MM.1S (cell line): ENCODE results near the gene CHN2.

Source experiments
- DNase-seq: peaks from one replicate; pipeline ENCODE4 v3.0.0-alpha.2; 2015
- H2AFZ ChIP-seq: fragments of 300-600 bp; sonication (generic); 2 replicates; pipeline ENCODE4 v1.6.0; 2016; ENCODE audit warnings: antibody characterized with exemption, low read length
- H3F3A ChIP-seq: fragments of 300-600 bp; sonication (generic); 2 replicates; pipeline ENCODE4 v1.6.1; 2016; ENCODE audit warnings: mild to moderate bottlenecking, antibody characterized with exemption, low read length, moderate library complexity, mixed read lengths; ENCODE audit not compliant: insufficient read depth
- H3K27ac ChIP-seq: fragments of 300-600 bp; sonication (generic); 2 replicates; pipeline ENCODE4 v1.5.1; 2016; ENCODE audit warnings: mild to moderate bottlenecking, low read length
- H3K27me3 ChIP-seq: fragments of 300-600 bp; sonication (generic); replicated peaks from 2 replicates; pipeline ENCODE4 v1.6.0; 2016; ENCODE audit warnings: low read length; ENCODE audit not compliant: insufficient read depth
- H3K36me3 ChIP-seq: fragments of 300-600 bp; sonication (generic); replicated peaks from 2 replicates; pipeline ENCODE4 v1.6.1; 2016; ENCODE audit warnings: mild to moderate bottlenecking, low read length, mixed read lengths; ENCODE audit not compliant: insufficient read depth
- H3K4me1 ChIP-seq: fragments of 300-600 bp; sonication (generic); 2 replicates; pipeline ENCODE4 v1.6.1; 2016; ENCODE audit warnings: low read length, mixed read lengths
- H3K4me2 ChIP-seq: fragments of 300-600 bp; sonication (generic); 2 replicates; pipeline ENCODE4 v1.6.0; 2016; ENCODE audit warnings: low read depth, low read length
- H3K4me3 ChIP-seq: fragments of 300-600 bp; sonication (generic); 2 replicates; pipeline ENCODE4 v1.5.1; 2016; ENCODE audit warnings: low read length, mixed read lengths
- H3K79me2 ChIP-seq: fragments of 300-600 bp; sonication (generic); 2 replicates; pipeline ENCODE4 v1.6.1; 2016; ENCODE audit warnings: mixed run types, low read length, mixed read lengths
- H3K9ac ChIP-seq: fragments of 300-600 bp; sonication (generic); 2 replicates; pipeline ENCODE4 v1.6.1; 2016; ENCODE audit warnings: low read length, mixed read lengths
- H3K9me2 ChIP-seq: fragments of 300-600 bp; sonication (generic); replicated peaks from 2 replicates; pipeline ENCODE4 v1.6.1; 2016; ENCODE audit warnings: mild to moderate bottlenecking, low read length, mixed read lengths; ENCODE audit not compliant: insufficient read depth
- H3K9me3 ChIP-seq: fragments of 300-600 bp; sonication (generic); replicated peaks from 2 replicates; pipeline ENCODE4 v1.6.1; 2016; ENCODE audit warnings: mild to moderate bottlenecking, low read length, mixed read lengths; ENCODE audit not compliant: insufficient read depth
- H4K20me1 ChIP-seq: fragments of 300-600 bp; sonication (generic); 2 replicates; pipeline ENCODE4 v1.6.1; 2016; ENCODE audit warnings: mild to moderate bottlenecking, low read length, moderate library complexity, mixed read lengths; ENCODE audit not compliant: insufficient read depth
- EZH2 ChIP-seq: fragments of 300-600 bp; sonication (generic); optimal IDR thresholded peaks from 2 replicates; pipeline ENCODE3; 2017; ENCODE audit warnings: low read depth, mild to moderate bottlenecking, antibody characterized with exemption, low read length, mixed read lengths
- EZH2phosphoT487 ChIP-seq: fragments of 300-600 bp; sonication (generic); IDR thresholded peaks from 2 replicates; pipeline ENCODE4 v1.6.1; 2018; ENCODE audit warnings: antibody characterized with exemption, low read length
- TF ChIP-seq, protein P1 (sequence below): fragments of 300-600 bp; sonication (generic); IDR thresholded peaks from 2 replicates; pipeline ENCODE4 v1.5.1; 2016; ENCODE audit warnings: antibody characterized with exemption, low read length, mixed read lengths

Gene CHN2

GRCh38 chr7:29365423-29365822, 170.8 kb downstream of the CHN2 start:
- H3K9me2 ChIP-seq, result no peaks in the 10 kb centered on the region
- no peaks in the 10 kb centered on the region for H3K36me3 ChIP-seq
- no peak overlapping the region for H3K9ac ChIP-seq
- no peaks in the 10 kb centered on the region for H3F3A ChIP-seq
- H3K27me3 ChIP-seq, result no peaks in the 10 kb centered on the region
- DNase-seq, result no peak
- no peak overlapping the region for H3K4me2 ChIP-seq
- no peak overlapping the region for H3K4me3 ChIP-seq
- TF ChIP-seq, protein P1, sequence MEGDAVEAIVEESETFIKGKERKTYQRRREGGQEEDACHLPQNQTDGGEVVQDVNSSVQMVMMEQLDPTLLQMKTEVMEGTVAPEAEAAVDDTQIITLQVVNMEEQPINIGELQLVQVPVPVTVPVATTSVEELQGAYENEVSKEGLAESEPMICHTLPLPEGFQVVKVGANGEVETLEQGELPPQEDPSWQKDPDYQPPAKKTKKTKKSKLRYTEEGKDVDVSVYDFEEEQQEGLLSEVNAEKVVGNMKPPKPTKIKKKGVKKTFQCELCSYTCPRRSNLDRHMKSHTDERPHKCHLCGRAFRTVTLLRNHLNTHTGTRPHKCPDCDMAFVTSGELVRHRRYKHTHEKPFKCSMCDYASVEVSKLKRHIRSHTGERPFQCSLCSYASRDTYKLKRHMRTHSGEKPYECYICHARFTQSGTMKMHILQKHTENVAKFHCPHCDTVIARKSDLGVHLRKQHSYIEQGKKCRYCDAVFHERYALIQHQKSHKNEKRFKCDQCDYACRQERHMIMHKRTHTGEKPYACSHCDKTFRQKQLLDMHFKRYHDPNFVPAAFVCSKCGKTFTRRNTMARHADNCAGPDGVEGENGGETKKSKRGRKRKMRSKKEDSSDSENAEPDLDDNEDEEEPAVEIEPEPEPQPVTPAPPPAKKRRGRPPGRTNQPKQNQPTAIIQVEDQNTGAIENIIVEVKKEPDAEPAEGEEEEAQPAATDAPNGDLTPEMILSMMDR, result no peak
- no peak for TF ChIP-seq EZH2
- no peak for TF ChIP-seq EZH2phosphoT487
- H3K27ac ChIP-seq, result no peak overlapping the region
- H3K4me1 ChIP-seq, result no peaks in the 10 kb centered on the region
- no peaks in the 10 kb centered on the region for H3K9me3 ChIP-seq
- no peaks in the 10 kb centered on the region for H4K20me1 ChIP-seq
- no peaks in the 10 kb centered on the region for H3K79me2 ChIP-seq
- no peak overlapping the region for H2AFZ ChIP-seq

GRCh38 chr7:29367784-29368183, 173.2 kb downstream of the CHN2 start:
- no peaks in the 10 kb centered on the region for H3K27me3 ChIP-seq
- no peaks in the 10 kb centered on the region for H3F3A ChIP-seq
- H3K4me2 ChIP-seq, result no peak overlapping the region
- DNase-seq, result no peak
- TF ChIP-seq EZH2phosphoT487, result no peak
- TF ChIP-seq, protein P1, result no peak
- TF ChIP-seq EZH2, result no peak
- H2AFZ ChIP-seq, result no peak overlapping the region
- no peaks in the 10 kb centered on the region for H3K4me1 ChIP-seq
- H3K36me3 ChIP-seq, result no peaks in the 10 kb centered on the region
- no peak overlapping the region for H3K4me3 ChIP-seq
- H3K9ac ChIP-seq, result no peak overlapping the region
- H4K20me1 ChIP-seq, result no peaks in the 10 kb centered on the region
- H3K27ac ChIP-seq, result no peak overlapping the region
- H3K9me2 ChIP-seq, result no peaks in the 10 kb centered on the region
- no peaks in the 10 kb centered on the region for H3K9me3 ChIP-seq
- H3K79me2 ChIP-seq, result no peaks in the 10 kb centered on the region

- H2AFZ ChIP-seq, result no peak overlapping the region
- no peak overlapping the region for H3K9ac ChIP-seq
- no peak overlapping the region for H3K4me2 ChIP-seq
- no peak overlapping the region for H3K4me3 ChIP-seq
- H3K79me2 ChIP-seq, result no peaks in the 10 kb centered on the region
- no peak for DNase-seq
- H4K20me1 ChIP-seq, result no peaks in the 10 kb centered on the region
- no peaks in the 10 kb centered on the region for H3K4me1 ChIP-seq
- H3K9me3 ChIP-seq, result no peaks in the 10 kb centered on the region
- H3K36me3 ChIP-seq, result no peaks in the 10 kb centered on the region
- H3K27me3 ChIP-seq, result no peaks in the 10 kb centered on the region
- H3K9me2 ChIP-seq, result no peaks in the 10 kb centered on the region
- no peak overlapping the region for H3K27ac ChIP-seq
- no peaks in the 10 kb centered on the region for H3F3A ChIP-seq
- TF ChIP-seq EZH2, result no peak
- TF ChIP-seq, protein P1, result no peak
- TF ChIP-seq EZH2phosphoT487, result no peak
Observed at GRCh38 chr7:29369909-29370488, 175.4 kb downstream of the CHN2 start.
